COR-L47 (cell line): Measurements from ENCODE around the gene NT5C3B.
"Not testable (repeated sequence)": the region's sequence is repeated elsewhere in the genome, so short reads cannot be mapped to it uniquely, and the experiment has no call there.

ENCODE experiments used
- DNase-seq: peaks from one replicate; lab custom pipeline; 2025; lab: John Stamatoyannopoulos, UW

The NT5C3B gene

GRCh38 chr17:41835800-41836549 is at the start of gene NT5C3B:
Gene NT5C3B, minus strand, starts transcription at chr17:41836232. Its CDS starts 39 bp downstream, at chr17:41836193.
- DNase-seq, result no peak

- no peak for DNase-seq
These were observed 49.7 kb upstream of the NT5C3B start for GRCh38 chr17:41885733-41886132.

- DNase-seq, result no peak
These were observed 46.7 kb upstream of the NT5C3B start for GRCh38 chr17:41882756-41883155.

GRCh38 chr17:41880130-41880529 is 44.1 kb upstream of the NT5C3B start:
- no peak for DNase-seq

GRCh38 chr17:41874293-41874670 is 38.2 kb upstream of the NT5C3B start:
- not testable (repeated sequence) for DNase-seq

GRCh38 chr17:41873559-41874292 is 37.7 kb upstream of the NT5C3B start:
- DNase-seq, result no peak

- no peak for DNase-seq
These were observed 35.8 kb upstream of the NT5C3B start for GRCh38 chr17:41871789-41872188.

GRCh38 chr17:41870627-41871026 is 34.6 kb upstream of the NT5C3B start:
- no peak for DNase-seq

- no peak for DNase-seq
These were observed 34.1 kb upstream of the NT5C3B start for GRCh38 chr17:41870097-41870496.

GRCh38 chr17:41869426-41869825 is 33.4 kb upstream of the NT5C3B start:
- no peak for DNase-seq

- DNase-seq, result no peak
These were observed 32.5 kb upstream of the NT5C3B start for GRCh38 chr17:41868568-41868967.

- no peak for DNase-seq
These were observed 29.5 kb upstream of the NT5C3B start for GRCh38 chr17:41865596-41865893.

- DNase-seq, result peak; percentile 87
These were observed 29.0 kb upstream of the NT5C3B start, which contains the start of gene KLHL11 for GRCh38 chr17:41864836-41865595. Gene KLHL11, minus strand, starts transcription at chr17:41865423. Its CDS starts 53 bp downstream, at chr17:41865370.

GRCh38 chr17:41864498-41864835 is 28.4 kb upstream of the NT5C3B start:
- no peak for DNase-seq

GRCh38 chr17:41863074-41863848 is 27.2 kb upstream of the NT5C3B start:
- no peak for DNase-seq

- no peak for DNase-seq
These were observed 24.4 kb upstream of the NT5C3B start for GRCh38 chr17:41860254-41860931.

- not testable (repeated sequence) for DNase-seq
These were observed 15.3 kb upstream of the NT5C3B start for GRCh38 chr17:41851382-41851781.

GRCh38 chr17:41849251-41849990 is 13.4 kb upstream of the NT5C3B start:
- no peak for DNase-seq

GRCh38 chr17:41848788-41849187 is 12.8 kb upstream of the NT5C3B start:
- DNase-seq, result no peak

- DNase-seq, result no peak
These were observed 8.9 kb upstream of the NT5C3B start for GRCh38 chr17:41844971-41845370.

GRCh38 chr17:41840781-41841180 is 4.7 kb upstream of the NT5C3B start:
- DNase-seq, result not testable (repeated sequence)
